Measurements from ENCODE around the gene SRPRA.
"Not testable (repeated sequence)": the region's sequence is repeated elsewhere in the genome, so short reads cannot be mapped to it uniquely, and the experiment has no call there.

SRPRA gene, protein sequence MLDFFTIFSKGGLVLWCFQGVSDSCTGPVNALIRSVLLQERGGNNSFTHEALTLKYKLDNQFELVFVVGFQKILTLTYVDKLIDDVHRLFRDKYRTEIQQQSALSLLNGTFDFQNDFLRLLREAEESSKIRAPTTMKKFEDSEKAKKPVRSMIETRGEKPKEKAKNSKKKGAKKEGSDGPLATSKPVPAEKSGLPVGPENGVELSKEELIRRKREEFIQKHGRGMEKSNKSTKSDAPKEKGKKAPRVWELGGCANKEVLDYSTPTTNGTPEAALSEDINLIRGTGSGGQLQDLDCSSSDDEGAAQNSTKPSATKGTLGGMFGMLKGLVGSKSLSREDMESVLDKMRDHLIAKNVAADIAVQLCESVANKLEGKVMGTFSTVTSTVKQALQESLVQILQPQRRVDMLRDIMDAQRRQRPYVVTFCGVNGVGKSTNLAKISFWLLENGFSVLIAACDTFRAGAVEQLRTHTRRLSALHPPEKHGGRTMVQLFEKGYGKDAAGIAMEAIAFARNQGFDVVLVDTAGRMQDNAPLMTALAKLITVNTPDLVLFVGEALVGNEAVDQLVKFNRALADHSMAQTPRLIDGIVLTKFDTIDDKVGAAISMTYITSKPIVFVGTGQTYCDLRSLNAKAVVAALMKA

DNA sequence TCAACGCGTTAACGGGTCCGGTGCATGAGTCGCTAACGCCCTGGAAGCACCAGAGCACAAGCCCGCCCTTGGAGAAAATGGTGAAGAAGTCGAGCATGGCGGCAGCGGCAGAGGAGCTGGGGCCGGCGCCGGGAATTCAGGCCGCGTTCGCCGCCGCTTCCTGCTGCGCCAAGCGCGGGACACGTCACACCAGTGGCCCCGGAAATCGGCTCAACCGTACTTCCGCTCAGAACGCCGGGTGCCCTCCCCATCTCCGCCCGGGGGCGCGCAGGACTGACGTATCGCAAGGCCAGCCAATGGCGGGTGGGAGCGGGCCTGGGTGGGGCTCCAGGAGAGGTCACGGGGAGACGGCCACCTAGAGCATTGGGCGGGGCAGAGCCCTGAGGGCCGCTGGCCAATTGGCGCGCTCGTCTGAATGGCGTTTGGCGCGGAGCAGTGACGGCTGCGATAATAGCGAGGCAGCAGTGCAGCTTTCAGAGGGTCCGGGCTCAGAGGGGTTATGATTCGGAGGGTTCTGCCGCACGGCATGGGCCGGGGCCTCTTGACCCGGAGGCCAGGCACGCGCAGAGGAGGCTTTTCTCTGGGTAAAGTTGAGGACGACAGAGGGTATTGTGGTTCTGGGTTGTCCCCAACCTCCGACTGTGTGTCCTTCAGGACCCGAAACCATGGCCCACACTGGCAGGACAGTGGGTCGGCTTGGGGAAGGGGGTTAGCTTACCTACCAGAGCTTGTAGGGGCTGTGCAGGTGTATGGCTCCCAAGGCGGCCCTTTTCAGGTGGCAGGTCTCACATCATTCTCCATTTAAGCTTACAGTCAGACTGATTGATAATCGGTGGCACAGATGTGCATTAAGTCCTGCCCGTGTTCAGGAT is at the start of gene SRPRA, which contains the start of gene FOXRED1:
Gene SRPRA, minus strand, starts transcription at position 188 of the 872 bp plus-strand sequence. Its CDS starts 91 bp downstream, at position 97.
Gene FOXRED1, plus strand, starts transcription at position 447 of the 872 bp plus-strand sequence. Its CDS starts 53 bp downstream, at position 500.
- Histone ChIP-seq H3K9ac (ENCODE audit: low read length) (peak within 1 kb of the TSS; percentile 84), H3K4me1 (ENCODE audit: control insufficient read depth, low read depth, low read length) (peaks cover 4% of the 10 kb centered on the region), H3K36me3 (ENCODE audit: control insufficient read depth, low read depth, low read length) (peaks cover 48% of the 10 kb centered on the region), H3K9me3 (ENCODE audit: control insufficient read depth, low read depth, low read length) (no peaks in the 10 kb centered on the region), H3K27ac (ENCODE audit: low read length) (peak within 1 kb of the TSS; percentile 65), H3K4me3 (ENCODE audit: low read length) (peak within 1 kb of the TSS; percentile 84), H3K27me3 (ENCODE audit: control insufficient read depth, insufficient read depth, low read length) (no peaks in the 10 kb centered on the region)

DNA sequence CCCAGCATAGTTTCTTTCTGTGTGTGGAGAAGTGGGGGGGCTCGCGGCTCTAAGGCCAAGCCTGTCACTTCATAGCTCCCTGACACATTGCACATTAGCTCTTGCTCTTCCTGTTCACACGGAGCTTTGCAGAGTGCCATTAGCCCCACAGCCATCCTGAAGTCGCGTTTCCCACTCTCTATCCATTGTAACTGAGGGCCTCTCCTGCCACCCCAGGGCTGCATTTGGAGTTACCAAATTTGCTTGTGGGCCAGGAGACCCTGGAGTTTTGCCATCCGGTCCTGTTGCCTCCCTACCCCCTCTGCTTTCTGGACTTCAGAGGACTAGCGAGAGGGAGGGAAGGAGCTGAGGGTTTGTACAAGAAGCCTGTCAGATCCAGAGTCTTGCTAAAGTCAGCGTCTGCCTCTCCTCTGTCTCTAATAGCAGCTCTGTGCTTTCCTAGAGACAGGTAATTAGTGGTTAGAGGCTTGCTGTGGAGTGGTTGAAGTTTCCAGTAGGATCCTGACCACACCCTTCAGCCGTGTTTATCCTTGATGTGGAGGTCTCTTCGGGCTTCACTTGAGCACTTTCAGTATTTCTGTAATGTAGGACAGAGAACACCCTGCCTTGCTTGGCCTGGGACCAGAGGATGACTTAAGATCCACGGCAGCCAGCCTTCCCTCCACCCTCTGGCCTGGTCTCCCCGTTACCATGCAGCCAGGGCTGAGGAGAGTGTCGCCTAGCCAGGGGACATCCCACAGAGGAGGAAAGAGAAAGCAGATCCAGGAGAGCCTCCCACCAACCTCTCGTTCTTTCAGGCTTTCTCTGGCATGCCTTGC is 49.3 kb upstream of the SRPRA start:
- Histone ChIP-seq H3K9ac (ENCODE audit: low read length) (no peak overlapping the region), H3K27me3 (ENCODE audit: control insufficient read depth, insufficient read depth, low read length) (no peaks in the 10 kb centered on the region), H3K4me1 (ENCODE audit: control insufficient read depth, low read depth, low read length) (no peaks in the 10 kb centered on the region), H3K27ac (ENCODE audit: low read length) (no peak overlapping the region), H3K36me3 (ENCODE audit: control insufficient read depth, low read depth, low read length) (peaks cover 5% of the 10 kb centered on the region), H3K4me3 (ENCODE audit: low read length) (no peak overlapping the region), H3K9me3 (ENCODE audit: control insufficient read depth, low read depth, low read length) (no peaks in the 10 kb centered on the region)

DNA sequence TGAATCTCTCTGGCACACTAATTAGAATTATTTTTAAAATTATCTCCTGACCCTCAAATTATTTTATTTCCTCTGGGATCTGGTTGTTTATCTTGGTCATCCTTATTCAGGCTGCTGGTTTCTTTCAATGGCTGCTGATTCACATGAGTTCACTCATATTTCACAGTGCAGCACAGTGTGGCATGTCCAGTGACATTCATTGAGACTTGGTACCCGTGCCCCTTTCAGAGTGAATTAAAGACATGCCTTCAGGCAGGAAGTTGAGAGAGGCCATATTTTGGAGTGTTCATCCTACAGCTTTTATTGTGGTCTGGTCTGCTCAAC is 48.7 kb upstream of the SRPRA start:
- H3K27ac ChIP-seq (ENCODE audit: low read length), result no peak overlapping the region
- no peaks in the 10 kb centered on the region for H3K9me3 ChIP-seq (ENCODE audit: control insufficient read depth, low read depth, low read length)
- no peaks in the 10 kb centered on the region for H3K27me3 ChIP-seq (ENCODE audit: control insufficient read depth, insufficient read depth, low read length)
- no peak overlapping the region for H3K4me3 ChIP-seq (ENCODE audit: low read length)
- H3K4me1 ChIP-seq (ENCODE audit: control insufficient read depth, low read depth, low read length), result no peaks in the 10 kb centered on the region
- H3K9ac ChIP-seq (ENCODE audit: low read length), result no peak overlapping the region
- peaks cover 5% of the 10 kb centered on the region for H3K36me3 ChIP-seq (ENCODE audit: control insufficient read depth, low read depth, low read length)

DNA sequence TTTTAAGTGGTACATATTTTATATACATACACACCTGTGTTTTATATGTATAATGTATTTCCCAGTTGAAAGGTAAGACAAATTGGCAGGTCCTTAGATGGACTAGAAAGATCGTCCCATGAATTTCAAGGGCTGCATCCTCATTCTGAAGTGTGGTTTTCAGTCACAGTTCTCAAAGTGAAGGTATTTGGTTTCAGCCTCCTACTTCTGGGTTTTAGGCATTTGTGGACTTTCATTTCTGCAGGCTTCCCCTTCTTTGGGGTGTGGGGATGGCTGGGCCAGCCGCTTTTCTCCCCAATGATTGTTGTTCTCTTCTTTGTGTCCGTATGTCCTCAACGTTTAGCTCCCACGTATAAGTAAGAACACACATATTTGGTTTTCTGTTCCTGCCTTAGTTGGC is 45.1 kb upstream of the SRPRA start:
- Histone ChIP-seq H3K4me1 (ENCODE audit: control insufficient read depth, low read depth, low read length) (no peaks in the 10 kb centered on the region), H3K27me3 (ENCODE audit: control insufficient read depth, insufficient read depth, low read length) (no peaks in the 10 kb centered on the region), H3K27ac (ENCODE audit: low read length) (no peak overlapping the region), H3K36me3 (ENCODE audit: control insufficient read depth, low read depth, low read length) (peaks cover 5% of the 10 kb centered on the region), H3K9me3 (ENCODE audit: control insufficient read depth, low read depth, low read length) (no peaks in the 10 kb centered on the region), H3K9ac (ENCODE audit: low read length) (no peak overlapping the region), H3K4me3 (ENCODE audit: low read length) (no peak overlapping the region)

DNA sequence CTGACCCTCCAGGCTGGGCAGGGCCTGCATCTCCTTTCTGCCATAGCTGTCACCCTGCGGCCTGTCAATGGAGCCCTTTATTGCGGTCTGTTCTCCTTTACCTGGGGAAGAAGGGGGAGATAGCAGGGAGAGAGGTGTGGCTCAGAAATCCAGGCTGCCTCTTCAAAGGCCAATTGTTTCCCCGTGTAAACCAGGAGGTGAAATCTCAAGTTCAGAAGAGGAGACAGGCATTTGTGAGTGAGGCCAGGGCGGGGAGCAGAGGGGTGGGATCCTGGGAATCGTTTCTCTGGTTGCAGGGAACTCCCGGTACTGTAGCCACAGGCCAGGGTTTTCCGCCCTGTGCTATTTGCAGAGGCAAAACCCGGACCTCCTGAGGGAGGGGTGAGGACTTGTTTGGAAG is 44.3 kb upstream of the SRPRA start:
- no peak overlapping the region for H3K9ac ChIP-seq (ENCODE audit: low read length)
- no peak overlapping the region for H3K4me3 ChIP-seq (ENCODE audit: low read length)
- no peaks in the 10 kb centered on the region for H3K27me3 ChIP-seq (ENCODE audit: control insufficient read depth, insufficient read depth, low read length)
- no peak overlapping the region for H3K27ac ChIP-seq (ENCODE audit: low read length)
- no peaks in the 10 kb centered on the region for H3K9me3 ChIP-seq (ENCODE audit: control insufficient read depth, low read depth, low read length)
- no peaks in the 10 kb centered on the region for H3K4me1 ChIP-seq (ENCODE audit: control insufficient read depth, low read depth, low read length)
- peaks cover 5% of the 10 kb centered on the region for H3K36me3 ChIP-seq (ENCODE audit: control insufficient read depth, low read depth, low read length)

DNA sequence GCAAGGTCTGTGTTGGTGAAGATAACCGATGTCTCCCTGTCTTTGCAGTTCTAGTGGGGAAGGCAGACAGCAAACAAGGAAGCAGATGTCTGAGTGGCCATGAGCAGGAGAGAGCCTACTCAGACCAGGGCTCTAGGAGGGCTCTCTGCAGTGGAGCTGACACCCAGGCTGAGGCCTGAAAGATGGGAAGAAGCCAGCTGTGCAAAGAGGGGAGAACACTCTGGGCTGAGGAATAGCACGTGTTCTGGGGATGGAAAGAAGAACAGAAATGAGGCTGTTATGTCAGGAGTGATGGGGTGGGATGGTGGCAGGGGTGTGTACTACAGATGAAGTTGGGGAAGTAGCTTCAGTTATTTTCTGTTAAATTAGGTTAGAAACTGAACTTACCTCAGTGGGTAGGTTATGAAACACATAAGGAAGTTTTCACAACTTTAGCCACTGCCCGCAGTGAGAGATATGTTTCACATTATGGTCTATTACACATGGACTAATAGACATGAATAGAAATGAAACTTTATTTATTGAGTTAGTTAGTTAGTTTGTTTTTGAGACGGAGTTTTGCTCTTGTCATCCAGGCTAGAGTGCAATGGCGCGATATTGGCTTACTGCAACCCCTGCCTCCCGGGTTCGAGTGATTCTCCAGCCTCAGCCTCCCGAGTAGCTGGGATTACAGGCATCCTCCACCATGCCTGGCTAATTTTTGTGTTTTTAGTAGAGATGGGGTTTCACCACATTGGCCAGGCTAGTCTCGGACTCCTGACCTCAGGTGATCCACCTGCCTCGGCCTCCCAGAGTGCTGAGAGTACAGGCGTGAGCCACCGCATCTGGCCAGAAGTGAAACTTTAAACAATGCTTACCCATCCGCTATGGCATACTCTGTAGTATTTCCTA is 43.0 kb upstream of the SRPRA start:
- Histone ChIP-seq H3K27me3 (ENCODE audit: control insufficient read depth, insufficient read depth, low read length) (no peaks in the 10 kb centered on the region), H3K36me3 (ENCODE audit: control insufficient read depth, low read depth, low read length) (peaks cover 5% of the 10 kb centered on the region), H3K9ac (ENCODE audit: low read length) (no peak overlapping the region), H3K4me3 (ENCODE audit: low read length) (no peak overlapping the region), H3K9me3 (ENCODE audit: control insufficient read depth, low read depth, low read length) (no peaks in the 10 kb centered on the region), H3K4me1 (ENCODE audit: control insufficient read depth, low read depth, low read length) (no peaks in the 10 kb centered on the region), H3K27ac (ENCODE audit: low read length) (no peak overlapping the region)

DNA sequence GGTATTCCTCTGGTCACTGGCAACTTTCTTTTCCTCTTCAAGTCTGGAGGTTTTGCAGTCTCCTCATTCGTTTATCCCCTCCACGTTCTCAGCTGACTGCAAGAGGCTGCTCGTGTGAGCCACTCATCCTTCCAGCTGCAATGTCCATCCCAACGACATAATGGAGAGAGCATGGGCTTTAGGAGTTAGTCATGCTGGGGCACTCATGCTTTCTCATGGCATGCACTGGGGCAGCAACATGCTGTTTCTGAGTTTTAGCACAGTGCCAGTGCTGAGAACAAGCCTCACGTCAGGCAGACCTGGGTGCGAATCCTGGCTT is 42.3 kb upstream of the SRPRA start:
- Histone ChIP-seq H3K4me1 (ENCODE audit: control insufficient read depth, low read depth, low read length) (no peaks in the 10 kb centered on the region), H3K9ac (ENCODE audit: low read length) (no peak overlapping the region), H3K9me3 (ENCODE audit: control insufficient read depth, low read depth, low read length) (no peaks in the 10 kb centered on the region), H3K36me3 (ENCODE audit: control insufficient read depth, low read depth, low read length) (peaks cover 5% of the 10 kb centered on the region), H3K4me3 (ENCODE audit: low read length) (no peak overlapping the region), H3K27ac (ENCODE audit: low read length) (no peak overlapping the region), H3K27me3 (ENCODE audit: control insufficient read depth, insufficient read depth, low read length) (no peaks in the 10 kb centered on the region)

DNA sequence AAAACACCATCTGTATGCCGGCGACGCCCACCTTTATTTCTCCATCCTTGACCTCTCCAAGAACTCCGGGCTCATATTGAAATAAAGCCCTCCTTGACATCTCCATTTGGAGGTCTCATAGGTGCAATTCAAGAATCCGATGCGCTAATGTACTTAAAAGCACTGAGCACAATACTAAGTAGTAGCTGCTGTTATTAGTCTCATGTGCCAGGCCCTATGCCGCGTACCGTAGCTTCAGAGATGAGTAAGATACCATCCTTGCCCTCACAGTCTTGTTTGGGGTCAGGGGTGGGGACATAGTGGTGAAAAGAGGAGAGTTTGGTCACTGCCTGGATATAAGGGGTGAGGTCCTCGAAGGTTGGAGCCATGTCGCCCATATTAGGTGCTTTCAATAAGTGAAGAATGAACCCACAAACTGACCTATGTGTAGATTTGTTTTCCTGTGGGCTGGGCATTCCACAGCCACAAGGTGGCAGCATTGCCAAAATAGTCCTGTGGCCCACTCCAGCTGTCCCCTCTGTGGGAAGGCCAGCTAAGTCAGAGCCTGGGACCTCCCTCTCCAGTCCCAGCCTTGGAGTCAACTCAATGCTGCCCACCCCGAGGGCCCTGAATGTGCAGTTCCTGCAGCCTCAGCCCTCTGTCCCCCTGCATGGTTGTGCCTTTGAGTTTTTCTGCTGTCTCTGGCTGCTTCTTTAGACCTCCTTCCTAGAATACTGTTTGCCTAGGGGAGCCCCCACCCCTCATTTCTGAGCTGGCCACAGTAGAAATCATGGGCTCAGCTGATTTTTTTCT is 41.7 kb upstream of the SRPRA start:
- peaks cover 5% of the 10 kb centered on the region for H3K36me3 ChIP-seq (ENCODE audit: control insufficient read depth, low read depth, low read length)
- H3K27ac ChIP-seq (ENCODE audit: low read length), result no peak overlapping the region
- H3K27me3 ChIP-seq (ENCODE audit: control insufficient read depth, insufficient read depth, low read length), result no peaks in the 10 kb centered on the region
- H3K9ac ChIP-seq (ENCODE audit: low read length), result no peak overlapping the region
- H3K4me1 ChIP-seq (ENCODE audit: control insufficient read depth, low read depth, low read length), result no peaks in the 10 kb centered on the region
- no peaks in the 10 kb centered on the region for H3K9me3 ChIP-seq (ENCODE audit: control insufficient read depth, low read depth, low read length)
- H3K4me3 ChIP-seq (ENCODE audit: low read length), result no peak overlapping the region

DNA sequence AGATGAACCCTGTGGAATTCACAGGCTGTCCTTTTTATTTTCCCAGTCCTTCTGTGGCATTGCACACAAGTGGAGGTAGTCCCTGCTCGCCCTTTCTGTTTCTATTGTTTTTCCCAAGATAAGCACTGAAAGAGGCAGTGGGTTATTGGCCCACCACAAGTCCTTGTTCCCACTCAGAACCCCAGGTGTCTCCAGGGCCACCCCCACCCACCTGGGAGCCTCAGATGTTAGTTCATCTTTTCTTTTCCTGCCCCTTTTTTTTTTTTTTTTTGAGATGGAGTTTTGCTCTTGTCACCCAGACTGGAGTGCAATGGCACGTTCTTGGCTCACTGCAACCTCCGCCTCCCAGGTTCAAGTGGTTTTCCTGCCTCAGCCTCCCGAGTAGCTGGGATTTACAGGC is 40.1 kb upstream of the SRPRA start:
- not testable (repeated sequence) for H3K9me3 ChIP-seq (ENCODE audit: control insufficient read depth, low read depth, low read length); H3K36me3 ChIP-seq (ENCODE audit: control insufficient read depth, low read depth, low read length); H3K4me3 ChIP-seq (ENCODE audit: low read length); H3K27ac ChIP-seq (ENCODE audit: low read length); H3K4me1 ChIP-seq (ENCODE audit: control insufficient read depth, low read depth, low read length); H3K9ac ChIP-seq (ENCODE audit: low read length); H3K27me3 ChIP-seq (ENCODE audit: control insufficient read depth, insufficient read depth, low read length)

DNA sequence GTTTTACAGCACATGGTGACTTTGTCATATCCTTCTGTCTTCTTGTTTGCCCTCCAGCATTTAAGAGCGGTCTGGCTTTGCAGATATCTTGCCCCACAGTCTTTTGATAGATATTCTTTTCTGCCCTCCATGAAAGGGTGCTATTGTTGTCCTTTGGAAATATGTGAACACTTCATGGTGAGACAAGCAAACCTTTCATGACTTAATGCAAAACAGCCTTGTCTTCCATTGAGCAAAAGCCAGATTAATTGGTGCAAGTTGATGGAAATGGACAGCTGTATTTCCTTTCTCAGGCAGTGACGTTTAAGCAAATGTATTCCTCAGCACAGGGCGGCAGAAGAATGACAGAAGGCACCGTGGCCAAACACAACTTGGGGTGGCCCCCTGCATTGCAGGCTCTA is 39.6 kb upstream of the SRPRA start:
- Histone ChIP-seq H3K9ac (ENCODE audit: low read length) (no peak overlapping the region), H3K9me3 (ENCODE audit: control insufficient read depth, low read depth, low read length) (no peaks in the 10 kb centered on the region), H3K27me3 (ENCODE audit: control insufficient read depth, insufficient read depth, low read length) (no peaks in the 10 kb centered on the region), H3K27ac (ENCODE audit: low read length) (no peak overlapping the region), H3K4me3 (ENCODE audit: low read length) (no peak overlapping the region), H3K36me3 (ENCODE audit: control insufficient read depth, low read depth, low read length) (no peaks in the 10 kb centered on the region), H3K4me1 (ENCODE audit: control insufficient read depth, low read depth, low read length) (no peaks in the 10 kb centered on the region)

All from iPS-18a (cell line).